OCI-LY3 (cell line): ENCODE data around the gene RGS1.

Source experiments
- H2AFZ ChIP-seq: fragments of 200-600, 300-600 bp; shearing (Covaris generic); 2 replicates; pipeline ENCODE4 v1.6.0; 2014; ENCODE audit warnings: antibody characterized with exemption, low read depth, low read length
- H3K27ac ChIP-seq: fragments of 200-600, 300-600 bp; sonication (generic); 2 replicates; pipeline ENCODE4 v1.5.1; 2014; ENCODE audit warnings: mild to moderate bottlenecking, low read length, moderate library complexity, mixed read lengths
- H3K27me3 ChIP-seq: fragments of 200-600, 300-600 bp; sonication (generic); 2 replicates; pipeline ENCODE4 v1.6.1; 2014; ENCODE audit warnings: low read depth, low read length, mixed read lengths
- H3K36me3 ChIP-seq: fragments of 200-600, 300-600 bp; sonication (generic); replicated peaks from 2 replicates; pipeline ENCODE3; 2014; ENCODE audit warnings: low read depth, low read length, mixed read lengths
- H3K4me1 ChIP-seq: fragments of 300-600, 200-600 bp; sonication (generic); 2 replicates; pipeline ENCODE4 v1.6.1; 2014; ENCODE audit warnings: low read length, mixed read lengths
- H3K4me2 ChIP-seq: fragments of 200-600, 300-600 bp; sonication (generic); 2 replicates; pipeline ENCODE4 v1.6.1; 2014; ENCODE audit warnings: low read length, mixed read lengths
- H3K4me3 ChIP-seq: fragments of 300-600, 200-600 bp; sonication (generic); 2 replicates; pipeline ENCODE4 v1.5.1; 2014; ENCODE audit warnings: antibody characterized with exemption, mild to moderate bottlenecking, low read length, moderate library complexity
- H3K79me2 ChIP-seq: fragments of 300-600, 200-600 bp; shearing (Covaris generic); 2 replicates; pipeline ENCODE4 v1.6.1; 2014; ENCODE audit warnings: mild to moderate bottlenecking, low read length, mixed read lengths
- H3K9ac ChIP-seq: fragments of 300-600, 200-600 bp; shearing (Covaris generic); 2 replicates; pipeline ENCODE4 v1.6.0; 2014; ENCODE audit warnings: mild to moderate bottlenecking, low read length, moderate library complexity
- H3K9me3 ChIP-seq: fragments of 200-600, 300-600 bp; shearing (Covaris generic); 2 replicates; pipeline ENCODE4 v1.6.1; 2014; ENCODE audit warnings: low read length, mixed read lengths; ENCODE audit not compliant: insufficient read depth
- H4K20me1 ChIP-seq: fragments of 200-600, 300-600 bp; sonication (generic); 2 replicates; pipeline ENCODE4 v1.6.1; 2016; ENCODE audit warnings: low read length, mixed read lengths; ENCODE audit not compliant: insufficient read depth
- EZH2phosphoT487 ChIP-seq: fragments of 200-600 bp; shearing (Covaris generic); IDR thresholded peaks from 2 replicates; pipeline ENCODE4 v1.6.1; 2018; ENCODE audit warnings: antibody characterized with exemption, mixed run types, low read depth
- TF ChIP-seq, protein P1 (sequence below): fragments of 200-600, 300-600 bp; sonication (generic); IDR thresholded peaks from 2 replicates; pipeline ENCODE4 v1.5.1; 2014; ENCODE audit warnings: antibody characterized with exemption, low read length, low read depth

Gene RGS1

DNA sequence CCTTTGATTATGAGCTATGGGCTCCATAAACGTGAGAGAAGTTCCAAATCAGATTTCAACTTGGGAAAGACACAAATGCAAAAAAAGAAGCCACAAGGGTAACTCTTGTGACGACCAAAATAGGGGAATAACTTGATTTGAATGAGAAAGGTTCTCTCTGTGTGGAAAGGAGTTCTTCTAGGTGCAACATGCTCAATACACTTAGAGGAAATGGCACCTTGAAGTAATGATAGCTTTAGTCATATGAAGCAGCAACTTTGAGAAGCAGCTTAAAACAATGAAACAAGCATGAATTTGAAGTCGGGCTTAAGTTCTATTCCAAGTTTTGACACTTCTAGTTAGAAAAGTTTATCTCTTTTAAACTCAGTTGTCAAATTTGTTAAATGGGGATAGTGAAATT lies 21.8 kb upstream of the RGS1 start:
- Histone ChIP-seq H3K4me1 (peaks cover 94% of the 10 kb centered on the region), H3K9ac (no peak overlapping the region), H3K9me3 (no peaks in the 10 kb centered on the region), H4K20me1 (no peaks in the 10 kb centered on the region), H3K79me2 (no peaks in the 10 kb centered on the region), H3K27me3 (no peaks in the 10 kb centered on the region), H3K36me3 (no peaks in the 10 kb centered on the region), H3K4me3 (0 out of 2 replicates have a peak overlapping the region, but pooled peaks have one; percentile 50), H2AFZ (no peak overlapping the region), H3K27ac (peak overlapping the region; percentile 90), H3K4me2 (peak overlapping the region; percentile 79)
- TF ChIP-seq, protein P1, sequence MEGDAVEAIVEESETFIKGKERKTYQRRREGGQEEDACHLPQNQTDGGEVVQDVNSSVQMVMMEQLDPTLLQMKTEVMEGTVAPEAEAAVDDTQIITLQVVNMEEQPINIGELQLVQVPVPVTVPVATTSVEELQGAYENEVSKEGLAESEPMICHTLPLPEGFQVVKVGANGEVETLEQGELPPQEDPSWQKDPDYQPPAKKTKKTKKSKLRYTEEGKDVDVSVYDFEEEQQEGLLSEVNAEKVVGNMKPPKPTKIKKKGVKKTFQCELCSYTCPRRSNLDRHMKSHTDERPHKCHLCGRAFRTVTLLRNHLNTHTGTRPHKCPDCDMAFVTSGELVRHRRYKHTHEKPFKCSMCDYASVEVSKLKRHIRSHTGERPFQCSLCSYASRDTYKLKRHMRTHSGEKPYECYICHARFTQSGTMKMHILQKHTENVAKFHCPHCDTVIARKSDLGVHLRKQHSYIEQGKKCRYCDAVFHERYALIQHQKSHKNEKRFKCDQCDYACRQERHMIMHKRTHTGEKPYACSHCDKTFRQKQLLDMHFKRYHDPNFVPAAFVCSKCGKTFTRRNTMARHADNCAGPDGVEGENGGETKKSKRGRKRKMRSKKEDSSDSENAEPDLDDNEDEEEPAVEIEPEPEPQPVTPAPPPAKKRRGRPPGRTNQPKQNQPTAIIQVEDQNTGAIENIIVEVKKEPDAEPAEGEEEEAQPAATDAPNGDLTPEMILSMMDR = no peak
- no peak for TF ChIP-seq EZH2phosphoT487

DNA sequence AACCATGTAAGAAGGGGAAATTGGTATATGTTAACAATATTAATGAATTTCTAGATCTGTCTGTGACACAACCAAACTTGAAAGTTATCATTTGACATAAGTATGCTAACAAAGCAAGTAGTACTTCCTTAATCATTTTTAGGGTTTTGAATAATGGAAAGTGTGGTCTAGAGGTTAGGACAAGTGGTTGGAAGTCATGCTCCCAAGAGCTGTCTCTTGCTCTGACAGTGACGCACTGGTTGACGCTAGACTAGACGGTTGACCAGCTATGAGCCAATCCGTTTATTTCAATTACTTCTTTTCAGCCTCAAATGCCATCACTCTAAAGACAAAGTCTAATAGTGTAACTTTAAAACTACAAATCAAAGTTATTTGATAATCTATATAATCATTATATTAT lies 20.7 kb upstream of the RGS1 start:
- TF ChIP-seq, protein P1 = no peak
- no peak for TF ChIP-seq EZH2phosphoT487
- H3K79me2 ChIP-seq = no peaks in the 10 kb centered on the region
- no peaks in the 10 kb centered on the region for H3K27me3 ChIP-seq
- peaks cover 94% of the 10 kb centered on the region for H3K4me1 ChIP-seq
- peak overlapping the region; percentile 25 for H3K4me2 ChIP-seq
- no peak overlapping the region for H2AFZ ChIP-seq
- H3K27ac ChIP-seq = peak overlapping the region; percentile 31
- no peaks in the 10 kb centered on the region for H4K20me1 ChIP-seq
- H3K36me3 ChIP-seq = no peaks in the 10 kb centered on the region
- H3K9me3 ChIP-seq = no peaks in the 10 kb centered on the region
- peak overlapping the region; percentile 0; the same call in 1 of the 2 replicates for H3K4me3 ChIP-seq
- no peak overlapping the region for H3K9ac ChIP-seq

DNA sequence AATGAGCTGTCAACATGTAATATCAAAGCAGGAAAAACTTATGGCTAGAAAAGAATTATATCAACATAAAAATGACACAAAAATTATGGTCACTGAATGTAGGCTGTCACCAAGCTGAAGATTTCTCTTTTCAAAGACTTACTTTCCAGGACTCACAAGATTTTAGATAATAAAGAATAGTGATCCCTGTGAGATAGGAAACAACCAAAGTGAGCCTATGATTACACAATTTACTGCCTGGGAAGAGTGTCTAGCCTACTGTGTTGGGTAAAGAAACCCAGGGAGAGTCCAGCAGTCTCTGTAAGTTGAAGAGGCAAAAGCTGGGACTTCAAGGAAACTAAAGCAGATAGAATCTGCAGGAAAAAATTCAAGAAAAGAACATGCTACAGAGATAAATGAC lies 20.2 kb upstream of the RGS1 start:
- Histone ChIP-seq H3K27ac (peak overlapping the region; percentile 17; the same call in 1 of the 2 replicates), H3K27me3 (no peaks in the 10 kb centered on the region), H3K4me2 (peak overlapping the region; percentile 12; the same call in 1 of the 2 replicates), H4K20me1 (no peaks in the 10 kb centered on the region), H3K4me3 (no peak overlapping the region), H3K9ac (peak overlapping the region; percentile 3; the same call in 1 of the 2 replicates), H3K4me1 (peaks cover 94% of the 10 kb centered on the region), H3K79me2 (no peaks in the 10 kb centered on the region), H3K9me3 (no peaks in the 10 kb centered on the region), H2AFZ (no peak overlapping the region), H3K36me3 (no peaks in the 10 kb centered on the region)
- TF ChIP-seq, protein P1 = no peak
- TF ChIP-seq EZH2phosphoT487 = no peak

DNA sequence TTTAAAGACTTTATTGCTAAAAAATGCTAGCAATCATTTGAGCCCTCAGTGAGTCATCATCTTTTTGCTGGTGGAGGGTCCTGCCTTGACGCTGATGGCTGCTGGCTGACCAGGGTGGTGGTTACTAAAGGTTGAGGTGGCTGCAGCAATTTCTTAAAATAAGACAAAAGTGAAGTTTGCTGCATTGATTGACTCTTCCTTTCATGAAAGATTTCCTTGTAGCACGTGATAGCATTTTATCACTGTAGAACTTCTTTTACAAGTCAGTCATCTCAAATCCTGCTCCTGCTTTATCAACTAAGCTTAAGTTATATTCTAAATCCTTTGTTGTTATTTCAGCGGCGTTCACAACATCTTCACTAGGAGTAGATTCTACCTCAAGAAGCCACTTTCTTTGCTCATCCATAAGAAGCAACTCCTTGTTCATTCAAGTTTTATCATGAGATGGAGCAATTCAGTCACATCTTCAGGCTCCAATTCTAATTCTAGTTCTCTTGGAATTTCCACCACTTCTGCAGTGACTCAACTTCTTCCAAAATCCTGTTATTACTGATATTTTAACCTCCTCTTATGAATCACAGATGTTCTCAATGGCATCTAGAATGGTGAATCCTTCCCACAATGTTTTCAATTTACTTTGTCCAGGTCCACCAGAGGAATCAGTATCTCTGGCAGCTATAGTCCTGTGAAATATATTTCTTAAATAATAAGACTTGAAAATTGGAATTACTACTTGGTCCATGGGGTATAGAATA lies 17.6 kb upstream of the RGS1 start:
- Histone ChIP-seq H3K4me1 (peaks cover 92% of the 10 kb centered on the region), H3K27me3 (no peaks in the 10 kb centered on the region), H3K27ac (peak overlapping the region; percentile 93), H2AFZ (no peak overlapping the region), H3K4me2 (peak overlapping the region; percentile 55), H3K9ac (no peak overlapping the region), H3K36me3 (no peaks in the 10 kb centered on the region), H3K79me2 (no peaks in the 10 kb centered on the region), H3K9me3 (no peaks in the 10 kb centered on the region), H4K20me1 (no peaks in the 10 kb centered on the region), H3K4me3 (no peak overlapping the region)
- TF ChIP-seq, protein P1 = no peak
- no peak for TF ChIP-seq EZH2phosphoT487
